ENCODE data around the gene LYVE1. TPM values are rescaled to one million over a fixed set of nuclear protein-coding genes. Genes with fewer than 3 reads are reported as not detected.

Gene LYVE1
- total RNA-seq, 2 donors from 2014 or later, result not detected

GRCh38 chr11:10528121-10528520, 40.3 kb downstream of the LYVE1 start:
- H3K9me3 Mint-ChIP-seq, result no peaks in the 10 kb centered on the region
- no peak overlapping the region for H3K4me3 ChIP-seq (ENCODE audit: low read length)
- H3K36me3 ChIP-seq (ENCODE audit: control insufficient read depth, insufficient read depth, low read length), result peaks cover 42% of the 10 kb centered on the region
- DNase-seq, result no peak
- no peak overlapping the region for H3K27ac Mint-ChIP-seq
- no peak overlapping the region for H3K4me3 Mint-ChIP-seq
- H3K9ac ChIP-seq (ENCODE audit: extremely low read depth, low read length, poor library complexity, severe bottlenecking), result no peak overlapping the region
- H3K27me3 ChIP-seq (ENCODE audit: control insufficient read depth, insufficient read depth, low read length, poor library complexity, severe bottlenecking), result no peaks in the 10 kb centered on the region
- H3K27ac ChIP-seq (ENCODE audit: low read depth, low read length), result no peak overlapping the region
- H3K4me1 ChIP-seq (ENCODE audit: control insufficient read depth, insufficient read depth, low read length), result peaks cover 2% of the 10 kb centered on the region
- H3K4me1 Mint-ChIP-seq, result peaks cover 2% of the 10 kb centered on the region
- TF ChIP-seq CTCF (conservative IDR thresholded peaks at IDR 0.05), result no peak
- H3K36me3 Mint-ChIP-seq (ENCODE audit: low read depth), result peaks cover 42% of the 10 kb centered on the region
- no peaks in the 10 kb centered on the region for H3K27me3 Mint-ChIP-seq (ENCODE audit: insufficient read depth)
- H3K9me3 ChIP-seq (ENCODE audit: control insufficient read depth, low read length), result no peaks in the 10 kb centered on the region

GRCh38 chr11:10526974-10527918, 41.2 kb downstream of the LYVE1 start:
- H3K36me3 Mint-ChIP-seq (ENCODE audit: low read depth), result peaks cover 43% of the 10 kb centered on the region

GRCh38 chr11:10524471-10524870, 44.0 kb downstream of the LYVE1 start:
- no peaks in the 10 kb centered on the region for H3K9me3 Mint-ChIP-seq
- H3K4me3 ChIP-seq (ENCODE audit: low read length), result no peak overlapping the region
- peaks cover 50% of the 10 kb centered on the region for H3K36me3 ChIP-seq (ENCODE audit: control insufficient read depth, insufficient read depth, low read length)
- H3K9ac ChIP-seq (ENCODE audit: extremely low read depth, low read length, poor library complexity, severe bottlenecking), result no peak overlapping the region
- peaks cover 3% of the 10 kb centered on the region for H3K4me1 ChIP-seq (ENCODE audit: control insufficient read depth, insufficient read depth, low read length)
- peaks cover 2% of the 10 kb centered on the region for H3K4me1 Mint-ChIP-seq
- no peak overlapping the region for H3K27ac ChIP-seq (ENCODE audit: low read depth, low read length)
- TF ChIP-seq CTCF (conservative IDR thresholded peaks at IDR 0.05), result no peak
- H3K9me3 ChIP-seq (ENCODE audit: control insufficient read depth, low read length), result no peaks in the 10 kb centered on the region
- DNase-seq, result no peak
- WGBS, 2 experiments (ENCODE audit: insufficient coverage in 1 of 2, insufficient read length in 1 of 2), result 80% methylated on average over 1 of the region's 1 CpG; no CpG with 5 or more reads in 1 of the 2 experiments
- H3K27me3 Mint-ChIP-seq (ENCODE audit: insufficient read depth), result no peaks in the 10 kb centered on the region
- no peak overlapping the region for H3K4me3 Mint-ChIP-seq
- no peaks in the 10 kb centered on the region for H3K27me3 ChIP-seq (ENCODE audit: control insufficient read depth, insufficient read depth, low read length, poor library complexity, severe bottlenecking)
- no peak overlapping the region for H3K27ac Mint-ChIP-seq
- peaks cover 39% of the 10 kb centered on the region for H3K36me3 Mint-ChIP-seq (ENCODE audit: low read depth)

More at GRCh38 chr11:10526974-10527918, 41.2 kb downstream of the LYVE1 start:
- no peak for TF ChIP-seq CTCF (conservative IDR thresholded peaks at IDR 0.05)
- WGBS, 2 experiments (ENCODE audit: insufficient coverage in 1 of 2, insufficient read length in 1 of 2), result 94% methylated on average over 6 of the region's 6 CpGs
- Histone ChIP-seq H3K27me3 (ENCODE audit: control insufficient read depth, insufficient read depth, low read length, poor library complexity, severe bottlenecking) (no peaks in the 10 kb centered on the region), H3K4me1 (ENCODE audit: control insufficient read depth, insufficient read depth, low read length) (peaks cover 5% of the 10 kb centered on the region), H3K9ac (ENCODE audit: extremely low read depth, low read length, poor library complexity, severe bottlenecking) (no peak overlapping the region), H3K36me3 (ENCODE audit: control insufficient read depth, insufficient read depth, low read length) (peaks cover 41% of the 10 kb centered on the region), H3K27ac (ENCODE audit: low read depth, low read length) (no peak overlapping the region), H3K4me3 (ENCODE audit: low read length) (no peak overlapping the region), H3K9me3 (ENCODE audit: control insufficient read depth, low read length) (no peaks in the 10 kb centered on the region)
- DNase-seq, result no peak
- Mint-ChIP-seq H3K9me3 (no peaks in the 10 kb centered on the region), H3K4me3 (no peak overlapping the region), H3K27ac (no peak overlapping the region), H3K27me3 (ENCODE audit: insufficient read depth) (no peaks in the 10 kb centered on the region), H3K4me1 (peaks cover 2% of the 10 kb centered on the region)

Data from endodermal cell (in vitro differentiated cells).